Mesodermal cell (in vitro differentiated cells): ENCODE data around the gene FAM149B1.
"Not testable (repeated sequence)": the region's sequence is repeated elsewhere in the genome, so short reads cannot be mapped to it uniquely, and the experiment has no call there.

ENCODE experiments used
- H3K27ac ChIP-seq: 2 replicates; pipeline ENCODE4 v1.7.0; 2013; ENCODE audit warnings: mild to moderate bottlenecking, low read depth, low read length, moderate library complexity; ENCODE audit not compliant: severe bottlenecking
- H3K36me3 ChIP-seq: 2 replicates; pipeline ENCODE4 v1.7.1; 2013; ENCODE audit warnings: mild to moderate bottlenecking, low read length, moderate library complexity; ENCODE audit not compliant: control insufficient read depth, insufficient read depth
- H3K4me1 ChIP-seq: one replicate; pipeline ENCODE4 v1.7.1; 2013; ENCODE audit warnings: mild to moderate bottlenecking, low read length; ENCODE audit not compliant: insufficient read depth, control insufficient read depth, poor library complexity, severe bottlenecking
- H3K4me3 ChIP-seq: 2 replicates; pipeline ENCODE4 v1.7.0; 2013; ENCODE audit warnings: low read length, control low read depth, mild to moderate bottlenecking; ENCODE audit not compliant: insufficient read depth, poor library complexity, severe bottlenecking; ENCODE audit errors: extremely low read depth
- H3K9me3 ChIP-seq: 2 replicates; pipeline ENCODE4 v1.7.1; 2013; ENCODE audit warnings: mild to moderate bottlenecking, low read length, moderate library complexity; ENCODE audit not compliant: control insufficient read depth
- WGBS, 2 experiments: methylation state at CpG; one replicate each; pipeline ENCODE4 v1.1.5; 2013; ENCODE audit warnings: missing lambda C conversion rate in 2 of 2; ENCODE audit not compliant: insufficient coverage in 2 of 2; 5-methylcytosine and 5-hydroxymethylcytosine counted together

Gene FAM149B1

DNA sequence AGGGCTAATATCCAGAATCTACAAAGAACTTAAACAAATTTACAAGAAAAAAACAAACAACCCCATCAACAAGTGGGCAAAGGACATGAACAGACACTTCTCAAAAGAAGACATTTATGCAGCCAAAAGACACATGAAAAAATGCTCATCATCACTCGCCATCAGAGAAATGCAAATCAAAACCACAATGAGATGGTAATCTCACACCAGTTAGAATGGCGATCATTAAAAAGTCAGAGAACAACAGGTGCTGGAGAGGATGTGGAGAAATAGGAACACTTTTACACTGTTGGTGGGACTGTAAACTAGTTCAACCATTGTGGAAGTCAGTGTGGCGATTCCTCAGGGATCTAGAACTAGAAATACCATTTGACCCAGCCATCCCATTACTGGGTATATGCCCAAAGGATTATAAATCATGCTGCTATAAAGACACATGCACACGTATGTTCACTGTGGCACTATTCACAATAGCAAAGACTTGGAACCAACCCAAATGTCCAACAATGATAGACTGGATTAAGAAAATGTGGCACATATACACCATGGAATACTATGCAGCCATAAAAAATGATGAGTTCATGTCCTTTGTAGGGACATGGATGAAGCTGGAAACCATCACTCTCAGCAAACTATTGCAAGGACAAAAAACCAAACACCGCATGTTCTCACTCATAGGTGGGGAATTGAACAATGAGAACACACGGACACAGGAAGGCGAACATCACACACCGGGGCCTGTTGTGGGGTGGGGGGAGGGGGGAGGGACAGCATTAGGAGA, 17.1 kb upstream of the FAM149B1 start:
- H3K4me1 ChIP-seq, H3K4me3 ChIP-seq, H3K9me3 ChIP-seq, H3K27ac ChIP-seq: not testable (repeated sequence)
- 100% methylated on average over 1 to 3 of the region's 8 CpGs for WGBS, 2 experiments
- H3K36me3 ChIP-seq: peaks cover 64% of the 10 kb centered on the region

DNA sequence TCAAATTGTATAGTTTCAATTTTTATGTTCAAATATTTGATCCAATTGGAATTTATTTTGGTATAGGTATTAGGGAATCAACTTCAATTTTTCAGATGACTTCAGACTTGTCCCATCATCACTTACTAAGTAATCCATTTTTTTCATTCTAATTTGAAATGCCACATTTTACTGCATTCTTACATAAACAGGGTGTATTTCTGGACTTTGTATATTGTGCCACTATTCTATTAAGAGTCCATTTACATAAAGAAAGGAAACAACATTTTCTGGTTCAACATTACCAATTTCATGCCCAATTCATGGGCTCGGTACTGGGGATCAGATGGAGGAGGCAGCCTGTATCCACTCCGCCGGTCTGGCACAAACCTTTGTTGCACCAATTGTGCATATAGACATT, 15.9 kb upstream of the FAM149B1 start:
- peaks cover 61% of the 10 kb centered on the region for H3K36me3 ChIP-seq
- H3K4me3 ChIP-seq: no peak overlapping the region
- no peaks in the 10 kb centered on the region for H3K9me3 ChIP-seq
- H3K4me1 ChIP-seq: no peaks in the 10 kb centered on the region
- H3K27ac ChIP-seq: no peak overlapping the region
- WGBS, 2 experiments: 100% methylated on average over 1 to 2 of the region's 3 CpGs

DNA sequence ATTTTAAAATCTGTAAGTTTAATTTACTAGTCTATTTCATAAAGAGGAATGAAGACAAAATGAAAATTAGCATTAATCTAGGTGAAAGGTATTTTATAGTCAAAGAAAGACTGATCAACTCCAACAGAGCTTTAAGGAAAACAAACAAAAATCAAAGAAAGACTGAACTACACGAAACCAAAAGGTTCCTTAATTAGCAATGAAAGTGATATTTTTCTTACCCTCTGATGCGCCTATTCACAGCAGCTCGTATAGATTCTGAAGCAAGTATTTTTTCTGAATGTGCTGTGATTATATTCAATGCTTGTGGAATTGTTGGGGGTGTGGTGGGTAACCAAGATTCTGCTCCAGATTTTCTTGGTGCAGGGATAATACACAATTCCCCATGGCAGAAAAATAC, 11.9 kb upstream of the FAM149B1 start:
- Histone ChIP-seq H3K4me1 (no peaks in the 10 kb centered on the region), H3K9me3 (no peaks in the 10 kb centered on the region), H3K36me3 (peaks cover 67% of the 10 kb centered on the region), H3K27ac (no peak overlapping the region), H3K4me3 (no peak overlapping the region)
- 92% methylated on average over 2 of the region's 3 CpGs; no CpG with 5 or more reads in 1 of the 2 experiments for WGBS, 2 experiments

DNA sequence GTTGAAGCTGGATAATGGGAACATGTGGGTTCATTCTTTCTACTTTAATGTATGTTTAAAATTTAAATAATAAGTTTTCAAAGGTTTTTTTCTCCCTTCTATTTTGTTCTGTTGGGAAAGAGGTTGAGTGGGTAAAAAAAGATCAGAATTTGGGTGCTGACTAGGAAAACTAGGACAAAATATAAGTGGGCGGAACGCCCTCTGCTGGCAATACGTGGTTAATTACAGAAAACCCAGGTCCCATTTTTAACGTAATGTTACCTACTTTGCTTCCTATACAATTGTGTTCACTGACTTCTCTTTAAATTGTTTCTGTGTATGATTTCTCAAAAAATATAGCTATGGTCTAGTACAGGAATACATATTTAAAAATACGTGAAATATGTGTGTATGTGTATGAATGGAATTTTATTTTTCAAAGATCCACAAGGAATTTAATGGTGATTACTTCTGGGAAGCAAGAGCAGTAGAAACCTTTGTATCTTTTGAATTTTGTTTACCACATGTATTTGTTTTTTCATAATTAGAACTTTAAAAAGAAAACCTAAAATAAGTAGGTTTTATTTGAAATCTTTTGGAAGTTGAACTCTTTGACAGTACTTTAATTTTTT, 8.8 kb upstream of the FAM149B1 start:
- Histone ChIP-seq H3K36me3 (peaks cover 73% of the 10 kb centered on the region), H3K4me3 (no peak overlapping the region), H3K27ac (no peak overlapping the region), H3K4me1 (no peaks in the 10 kb centered on the region), H3K9me3 (peaks cover 5% of the 10 kb centered on the region)
- WGBS, 2 experiments: 25 to 30% methylated on average over 2 to 4 of the region's 5 CpGs

DNA sequence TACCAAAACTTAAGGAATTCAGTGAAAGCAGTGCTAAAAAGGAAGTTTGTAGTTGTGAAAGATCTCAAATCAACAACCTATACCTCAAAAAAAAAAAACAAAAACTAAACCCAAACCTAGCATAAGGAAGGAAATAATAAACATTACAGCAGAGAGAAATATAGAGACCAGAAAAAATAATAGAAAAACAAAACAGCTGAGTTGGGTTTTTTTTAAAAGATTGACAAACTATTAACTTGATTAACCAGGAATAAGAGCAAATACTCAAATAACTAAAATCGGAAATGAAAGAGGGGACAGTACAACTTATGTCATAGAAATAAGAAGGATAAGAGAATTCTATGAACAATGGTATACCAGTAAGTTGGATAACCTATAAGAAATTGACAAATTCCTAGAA, 6.8 kb upstream of the FAM149B1 start:
- peaks cover 62% of the 10 kb centered on the region for H3K36me3 ChIP-seq

DNA sequence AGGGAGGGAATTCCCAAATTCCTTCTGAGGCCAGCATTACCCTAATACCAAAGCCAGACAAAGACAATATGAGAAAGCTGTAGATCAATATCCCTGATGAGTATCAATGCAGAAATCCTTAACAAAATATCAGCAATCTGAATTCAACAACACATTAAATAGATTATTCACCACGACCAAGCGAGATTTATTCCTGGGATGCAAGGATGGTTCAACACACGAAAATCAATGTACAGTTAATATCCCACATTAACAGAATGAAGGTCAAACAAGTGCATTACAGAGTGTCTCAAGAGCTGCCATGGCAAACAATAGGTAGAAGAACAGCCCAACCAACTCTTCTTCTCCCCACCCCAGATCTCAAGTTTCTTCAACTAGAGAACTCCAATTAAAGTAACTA, 6.3 kb upstream of the FAM149B1 start:
- no peak overlapping the region for H3K4me3 ChIP-seq
- peaks cover 60% of the 10 kb centered on the region for H3K36me3 ChIP-seq
- WGBS, 2 experiments: 89 to 95% methylated on average over 3 of the region's 3 CpGs
- H3K27ac ChIP-seq: no peak overlapping the region
- H3K9me3 ChIP-seq: peaks cover 5% of the 10 kb centered on the region
- no peaks in the 10 kb centered on the region for H3K4me1 ChIP-seq

More for the DNA sequence above, 6.8 kb upstream of the FAM149B1 start:
- H3K9me3 ChIP-seq: peaks cover 5% of the 10 kb centered on the region
- no CpG with 5 or more reads among the region's 1 CpG for WGBS, 2 experiments
- H3K4me1 ChIP-seq: no peaks in the 10 kb centered on the region
- H3K4me3 ChIP-seq: no peak overlapping the region
- H3K27ac ChIP-seq: no peak overlapping the region

DNA sequence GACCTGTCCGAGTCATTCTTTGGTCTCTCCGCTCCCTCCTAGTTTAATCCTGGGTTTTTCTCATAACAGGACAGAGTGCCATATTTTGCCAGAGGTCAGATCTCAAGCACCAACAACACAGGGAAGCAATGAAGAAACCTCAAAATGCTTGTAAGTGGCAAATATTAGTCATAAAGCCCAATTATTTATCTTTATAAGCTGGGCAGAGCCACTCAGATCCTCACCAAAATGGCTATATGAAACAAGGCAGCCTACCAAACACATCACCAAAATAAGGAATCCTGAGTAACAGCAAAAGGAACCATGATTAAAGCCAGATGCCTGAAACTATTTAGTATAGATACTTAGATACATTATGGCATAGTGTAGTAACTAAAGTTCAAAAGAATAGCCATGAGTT, 4.8 kb upstream of the FAM149B1 start:
- Histone ChIP-seq H3K4me1 (no peaks in the 10 kb centered on the region), H3K4me3 (no peak overlapping the region), H3K9me3 (peaks cover 5% of the 10 kb centered on the region), H3K36me3 (peaks cover 53% of the 10 kb centered on the region), H3K27ac (no peak overlapping the region)
- 86 to 95% methylated on average over 2 of the region's 2 CpGs for WGBS, 2 experiments

DNA sequence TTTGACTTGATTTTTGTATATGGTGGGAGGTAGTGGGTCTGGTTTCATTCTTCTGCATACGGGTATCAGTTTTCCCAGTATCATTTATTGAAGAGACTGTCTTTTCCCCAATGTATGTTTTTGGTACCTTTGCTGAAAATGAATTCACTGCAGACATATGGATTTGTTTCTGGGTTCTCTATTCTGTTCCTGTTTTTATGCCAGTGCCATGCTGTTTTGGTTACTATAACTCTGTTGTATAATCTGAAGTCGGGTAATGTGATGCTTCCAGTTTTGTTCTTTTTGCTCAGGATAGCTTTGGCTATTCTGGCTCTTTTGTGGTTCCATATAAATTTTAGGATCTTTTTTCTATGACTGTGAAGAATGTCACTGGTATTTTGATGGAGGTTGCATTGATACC, 947 bp upstream of the FAM149B1 start:
- Histone ChIP-seq H3K36me3 (peaks cover 28% of the 10 kb centered on the region), H3K4me1 (no peaks in the 10 kb centered on the region), H3K4me3 (peak overlapping the region; percentile 63), H3K9me3 (peaks cover 3% of the 10 kb centered on the region), H3K27ac (peak overlapping the region; percentile 93)
- 80 to 100% methylated on average over 1 to 2 of the region's 2 CpGs for WGBS, 2 experiments

DNA sequence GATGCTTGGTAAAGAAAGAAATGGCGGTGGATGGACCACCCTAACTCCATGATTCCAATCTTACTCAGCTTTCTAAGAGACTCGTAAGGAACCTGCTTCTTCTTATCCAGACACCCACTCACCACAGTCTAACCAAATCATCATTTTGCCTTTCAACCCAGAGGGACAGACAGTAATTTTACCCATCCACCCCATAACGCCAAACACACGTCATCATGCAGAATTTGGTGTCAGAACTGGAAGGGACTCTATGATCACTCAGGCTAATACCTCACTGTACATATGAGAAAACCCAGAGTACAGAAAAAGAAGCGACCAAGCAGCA, 499 bp upstream of the FAM149B1 start:
- peak overlapping the region; percentile 93 for H3K27ac ChIP-seq
- whole genome bisulfite sequencing, 2 experiments: 0% methylated on average over 3 to 4 of the region's 5 CpGs
- H3K4me1 ChIP-seq: no peaks in the 10 kb centered on the region
- no peaks in the 10 kb centered on the region for H3K9me3 ChIP-seq
- H3K4me3 ChIP-seq: peak overlapping the region; percentile 63
- peaks cover 23% of the 10 kb centered on the region for H3K36me3 ChIP-seq

DNA sequence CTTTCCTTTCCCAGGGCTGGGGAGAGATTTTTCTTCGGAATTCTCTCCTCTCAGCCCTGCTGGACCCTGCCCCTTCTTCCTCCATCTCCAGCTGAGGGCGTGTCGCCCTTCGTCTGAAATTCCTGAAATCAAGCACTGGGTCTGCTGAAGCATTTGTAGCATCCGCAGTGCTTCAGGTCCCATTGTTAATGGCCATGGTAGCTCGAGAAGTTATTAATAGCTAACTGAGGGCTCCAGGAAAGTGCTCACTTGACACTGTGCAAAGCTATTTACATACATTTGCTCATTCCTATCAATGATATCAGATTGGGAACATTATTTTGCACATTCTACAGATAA, 515 bp downstream of the FAM149B1 start:
- peak overlapping the region; percentile 93 for H3K27ac ChIP-seq
- H3K4me3 ChIP-seq: peak overlapping the region; percentile 63
- H3K9me3 ChIP-seq: no peaks in the 10 kb centered on the region
- WGBS, 2 experiments: 0 to 2% methylated on average over 1 to 5 of the region's 6 CpGs
- peaks cover 13% of the 10 kb centered on the region for H3K36me3 ChIP-seq
- H3K4me1 ChIP-seq: no peaks in the 10 kb centered on the region

DNA sequence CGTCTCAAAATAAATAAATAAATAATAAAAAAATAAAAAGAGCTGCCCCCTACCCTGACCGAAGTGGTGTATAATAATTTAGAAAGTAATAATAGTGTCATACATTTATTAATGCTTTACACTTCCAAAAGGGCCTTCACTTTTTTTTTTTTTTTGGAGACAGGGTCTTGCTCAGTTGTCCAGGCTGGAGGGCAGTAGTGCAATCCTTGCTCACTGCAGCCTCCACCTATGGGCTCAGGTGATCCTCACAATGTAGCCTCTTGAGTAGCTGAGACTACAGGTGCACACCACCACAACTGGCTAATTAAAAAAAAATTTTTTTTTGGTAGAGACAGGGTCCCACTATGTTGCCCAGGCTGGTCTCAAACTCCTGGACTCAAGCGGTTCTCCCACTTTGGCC, 1.4 kb downstream of the FAM149B1 start:
- Histone ChIP-seq H3K27ac (no peak overlapping the region), H3K9me3 (no peaks in the 10 kb centered on the region), H3K4me1 (no peaks in the 10 kb centered on the region), H3K36me3 (peaks cover 6% of the 10 kb centered on the region), H3K4me3 (no peak overlapping the region)
- WGBS, 2 experiments: 100% methylated on average over 1 of the region's 3 CpGs
